ENCODE measurements around the gene RNF144B. TPM values are rescaled to one million over a fixed set of nuclear protein-coding genes. Genes with fewer than 3 reads are reported as not detected.

RNF144B gene
- total RNA-seq, 6 experiments from 2014 or later, result 7.6 to 19.1 (median 10.2) TPM

GRCh38 chr6:18471232-18471964 is 84.2 kb downstream of the RNF144B start:
- ATAC-seq (peak; percentile 91 to 98 (median 94)), DNase-seq (peak; percentile 85 to 96 (median 94))
- Histone ChIP-seq H3K9me3 (no peaks in the 10 kb centered on the region), H3K4me3 (no peak overlapping the region), H3K36me3 (no peaks in the 10 kb centered on the region), H3K27me3 (no peaks in the 10 kb centered on the region), H3K27ac (peak overlapping the region in 2 of 3 donors; percentile 22 to 61), H3K4me1 (peaks cover 0 to 39% (median 19%) of the 10 kb centered on the region in 4 donors)
- intact Hi-C loops (cut with DNase I), result no loop called here
- 28% methylated on average over 11 of the region's 15 CpGs for WGBS (ENCODE audit: insufficient coverage, low coverage, low lambda C conversion rate, missing lambda C conversion rate)
- TF ChIP-seq POLR2A (IDR thresholded peaks at IDR 0.05), result no peak
- TF ChIP-seq, protein P1, sequence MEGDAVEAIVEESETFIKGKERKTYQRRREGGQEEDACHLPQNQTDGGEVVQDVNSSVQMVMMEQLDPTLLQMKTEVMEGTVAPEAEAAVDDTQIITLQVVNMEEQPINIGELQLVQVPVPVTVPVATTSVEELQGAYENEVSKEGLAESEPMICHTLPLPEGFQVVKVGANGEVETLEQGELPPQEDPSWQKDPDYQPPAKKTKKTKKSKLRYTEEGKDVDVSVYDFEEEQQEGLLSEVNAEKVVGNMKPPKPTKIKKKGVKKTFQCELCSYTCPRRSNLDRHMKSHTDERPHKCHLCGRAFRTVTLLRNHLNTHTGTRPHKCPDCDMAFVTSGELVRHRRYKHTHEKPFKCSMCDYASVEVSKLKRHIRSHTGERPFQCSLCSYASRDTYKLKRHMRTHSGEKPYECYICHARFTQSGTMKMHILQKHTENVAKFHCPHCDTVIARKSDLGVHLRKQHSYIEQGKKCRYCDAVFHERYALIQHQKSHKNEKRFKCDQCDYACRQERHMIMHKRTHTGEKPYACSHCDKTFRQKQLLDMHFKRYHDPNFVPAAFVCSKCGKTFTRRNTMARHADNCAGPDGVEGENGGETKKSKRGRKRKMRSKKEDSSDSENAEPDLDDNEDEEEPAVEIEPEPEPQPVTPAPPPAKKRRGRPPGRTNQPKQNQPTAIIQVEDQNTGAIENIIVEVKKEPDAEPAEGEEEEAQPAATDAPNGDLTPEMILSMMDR (IDR thresholded peaks at IDR 0.05), result no peak

GRCh38 chr6:18472941-18473340 is 85.8 kb downstream of the RNF144B start:
- H3K27ac ChIP-seq, result no peak overlapping the region

GRCh38 chr6:18473755-18474154 is 86.6 kb downstream of the RNF144B start:
- intact Hi-C loops (cut with DNase I), result no loop called here
- no peak overlapping the region for H3K27ac ChIP-seq
- no peak for DNase-seq
- no peak for TF ChIP-seq POLR2A (IDR thresholded peaks at IDR 0.05)
- TF ChIP-seq, protein P1 (IDR thresholded peaks at IDR 0.05), result no peak
- WGBS (ENCODE audit: insufficient coverage, low coverage, low lambda C conversion rate, missing lambda C conversion rate), result 49% methylated on average over 2 of the region's 2 CpGs
- peaks cover 0 to 19% (median 10%) of the 10 kb centered on the region in 4 donors for H3K4me1 ChIP-seq
- no peaks in the 10 kb centered on the region for H3K9me3 ChIP-seq
- ATAC-seq, result no peak
- H3K27me3 ChIP-seq, result no peaks in the 10 kb centered on the region
- H3K4me3 ChIP-seq, result no peak overlapping the region
- H3K36me3 ChIP-seq, result no peaks in the 10 kb centered on the region

More at GRCh38 chr6:18472941-18473340, 85.8 kb downstream of the RNF144B start:
- WGBS (ENCODE audit: insufficient coverage, low coverage, low lambda C conversion rate, missing lambda C conversion rate), result 70% methylated on average over 2 of the region's 2 CpGs
- Histone ChIP-seq H3K9me3 (no peaks in the 10 kb centered on the region), H3K4me3 (no peak overlapping the region), H3K4me1 (peaks cover 0 to 25% (median 14%) of the 10 kb centered on the region in 4 donors), H3K27me3 (no peaks in the 10 kb centered on the region), H3K36me3 (no peaks in the 10 kb centered on the region)
- ATAC-seq (no peak), DNase-seq (no peak)
- TF ChIP-seq, protein P1 (IDR thresholded peaks at IDR 0.05), result no peak
- TF ChIP-seq POLR2A (IDR thresholded peaks at IDR 0.05), result no peak
- intact Hi-C loops (cut with DNase I), result no loop called here

- H3K4me3 ChIP-seq, result no peak overlapping the region
- intact Hi-C loops (cut with DNase I), result no loop called here
- H3K27me3 ChIP-seq, result no peaks in the 10 kb centered on the region
- TF ChIP-seq, protein P1 (IDR thresholded peaks at IDR 0.05), result no peak
- no peak for TF ChIP-seq POLR2A (IDR thresholded peaks at IDR 0.05)
- no peak for DNase-seq
- no peaks in the 10 kb centered on the region for H3K9me3 ChIP-seq
- WGBS (ENCODE audit: insufficient coverage, low coverage, low lambda C conversion rate, missing lambda C conversion rate), result 63% methylated on average over 2 of the region's 2 CpGs
- H3K27ac ChIP-seq, result no peak overlapping the region
- peak in 2 of 4 donors; percentile 29 to 49 for ATAC-seq
- no peaks in the 10 kb centered on the region for H3K36me3 ChIP-seq
- no peaks in the 10 kb centered on the region for H3K4me1 ChIP-seq
Measured at GRCh38 chr6:18477301-18477941, 90.3 kb downstream of the RNF144B start.
